ENCODE measurements around the gene KY. TPM values are rescaled to one million over a fixed set of nuclear protein-coding genes. Genes with fewer than 3 reads are reported as not detected.

KY gene
- total and polyA plus RNA-seq, 10 of the 15 experiments (the other 5 are each of a cell fraction or from before 2014, with no cell fraction given) = 0.04 to 0.11 TPM; not detected in 8

DNA sequence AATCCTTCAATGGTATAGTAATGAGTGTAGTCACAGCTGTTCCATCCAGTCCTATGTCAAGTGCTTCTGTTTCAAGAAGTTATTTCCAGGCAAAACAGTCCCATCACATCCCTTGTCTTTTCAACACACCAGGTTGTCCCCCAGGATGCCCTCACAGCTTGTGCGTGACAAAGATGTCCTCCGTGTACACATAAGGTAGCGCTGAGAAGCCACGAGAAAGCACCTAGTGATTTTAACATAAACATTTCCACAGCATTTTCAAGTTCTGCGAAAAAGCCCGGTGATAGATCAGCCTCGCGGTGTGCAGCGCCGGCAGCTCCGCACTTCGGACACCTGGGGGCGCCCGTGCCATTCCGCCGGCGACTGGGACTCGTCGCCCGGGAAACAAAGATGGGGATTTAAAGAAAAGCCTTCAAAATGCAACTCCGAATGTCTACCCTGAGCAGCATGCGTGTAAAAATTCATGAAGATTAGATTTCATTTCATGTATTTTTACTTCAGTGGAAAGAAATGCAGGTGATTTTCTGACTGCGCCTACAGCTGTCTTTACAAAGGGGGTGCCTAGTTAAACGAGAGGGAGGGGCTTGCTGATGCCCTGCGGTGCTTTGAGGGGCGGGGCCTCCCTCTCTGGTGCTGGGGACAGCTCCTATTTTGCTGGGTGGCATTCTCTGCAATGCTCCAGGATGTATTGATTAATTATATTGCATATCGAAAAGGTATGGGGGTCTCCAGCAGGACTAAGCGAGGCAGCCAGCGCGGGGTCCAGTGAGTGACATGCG is 49.9 kb downstream of the KY start:
- no TSS peak for BruUV-seq (replicated peaks)
- RAD21 ChIA-PET (ENCODE audit: unreplicated experiment) = interaction anchor here (0.6 to 3.4 kb wide), 10 partner anchors 36 to 1470 kb away, joined by 3 to 29 read pairs (median 4); partner anchors contain the start of gene EPHB1
- TF ChIP-seq RUNX3 (IDR thresholded peaks at IDR 0.05; ENCODE audit: low read length) (no peak), CTCF (IDR thresholded peaks at IDR 0.05 in 2 of 3, conservative IDR thresholded peaks at IDR 0.05 in 1 of 3; ENCODE audit: control insufficient read depth in 2 of 3, extremely low read depth in 1 of 3, insufficient read depth in 1 of 3, low read depth in 3 of 3, low read length in 3 of 3) (peak; percentile 91 to 96 (median 92)), ZBED1 (IDR thresholded peaks at IDR 0.05; ENCODE audit: borderline replicate concordance) (no peak), NFYA (IDR thresholded peaks at IDR 0.05; ENCODE audit: borderline replicate concordance, low read depth, low read length) (no peak), SRF (IDR thresholded peaks at IDR 0.05; ENCODE audit: low read depth in 2 of 2, low read length in 2 of 2) (no peak), RB1 (IDR thresholded peaks at IDR 0.05; ENCODE audit: borderline replicate concordance) (peak; percentile 37; the same call in 1 of the 2 replicates), SPI1 (IDR thresholded peaks at IDR 0.05; ENCODE audit: borderline replicate concordance, insufficient read depth, low read depth, low read length) (no peak), NBN (IDR thresholded peaks at IDR 0.05) (no peak), RAD21 (IDR thresholded peaks at IDR 0.05; ENCODE audit: insufficient read depth, low read depth, low read length) (peak; percentile 90), MEF2B (IDR thresholded peaks at IDR 0.05; ENCODE audit: partially characterized antibody, poor library complexity, severe bottlenecking) (no peak), STAT1 (conservative IDR thresholded peaks at IDR 0.05) (no peak), SMC3 (IDR thresholded peaks at IDR 0.05; ENCODE audit: borderline replicate concordance, low read length) (peak; percentile 82), YY1 (IDR thresholded peaks at IDR 0.05; ENCODE audit: low read depth, low read length) (peak; percentile 76), WRNIP1 (IDR thresholded peaks at IDR 0.05; ENCODE audit: borderline replicate concordance, low read depth, low read length) (no peak), EZH2 (IDR thresholded peaks at IDR 0.05; ENCODE audit: borderline replicate concordance, control insufficient read depth, low read depth, low read length) (no peak), MTA2 (IDR thresholded peaks at IDR 0.05; ENCODE audit: low read depth) (no peak), POLR2AphosphoS2 (IDR thresholded peaks at IDR 0.05; ENCODE audit: low read depth, low read length) (no peak)
- TF ChIP-seq, protein P1, sequence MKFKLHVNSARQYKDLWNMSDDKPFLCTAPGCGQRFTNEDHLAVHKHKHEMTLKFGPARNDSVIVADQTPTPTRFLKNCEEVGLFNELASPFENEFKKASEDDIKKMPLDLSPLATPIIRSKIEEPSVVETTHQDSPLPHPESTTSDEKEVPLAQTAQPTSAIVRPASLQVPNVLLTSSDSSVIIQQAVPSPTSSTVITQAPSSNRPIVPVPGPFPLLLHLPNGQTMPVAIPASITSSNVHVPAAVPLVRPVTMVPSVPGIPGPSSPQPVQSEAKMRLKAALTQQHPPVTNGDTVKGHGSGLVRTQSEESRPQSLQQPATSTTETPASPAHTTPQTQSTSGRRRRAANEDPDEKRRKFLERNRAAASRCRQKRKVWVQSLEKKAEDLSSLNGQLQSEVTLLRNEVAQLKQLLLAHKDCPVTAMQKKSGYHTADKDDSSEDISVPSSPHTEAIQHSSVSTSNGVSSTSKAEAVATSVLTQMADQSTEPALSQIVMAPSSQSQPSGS (IDR thresholded peaks at IDR 0.05; ENCODE audit: low read length) = no peak
- TF ChIP-seq, protein P2, sequence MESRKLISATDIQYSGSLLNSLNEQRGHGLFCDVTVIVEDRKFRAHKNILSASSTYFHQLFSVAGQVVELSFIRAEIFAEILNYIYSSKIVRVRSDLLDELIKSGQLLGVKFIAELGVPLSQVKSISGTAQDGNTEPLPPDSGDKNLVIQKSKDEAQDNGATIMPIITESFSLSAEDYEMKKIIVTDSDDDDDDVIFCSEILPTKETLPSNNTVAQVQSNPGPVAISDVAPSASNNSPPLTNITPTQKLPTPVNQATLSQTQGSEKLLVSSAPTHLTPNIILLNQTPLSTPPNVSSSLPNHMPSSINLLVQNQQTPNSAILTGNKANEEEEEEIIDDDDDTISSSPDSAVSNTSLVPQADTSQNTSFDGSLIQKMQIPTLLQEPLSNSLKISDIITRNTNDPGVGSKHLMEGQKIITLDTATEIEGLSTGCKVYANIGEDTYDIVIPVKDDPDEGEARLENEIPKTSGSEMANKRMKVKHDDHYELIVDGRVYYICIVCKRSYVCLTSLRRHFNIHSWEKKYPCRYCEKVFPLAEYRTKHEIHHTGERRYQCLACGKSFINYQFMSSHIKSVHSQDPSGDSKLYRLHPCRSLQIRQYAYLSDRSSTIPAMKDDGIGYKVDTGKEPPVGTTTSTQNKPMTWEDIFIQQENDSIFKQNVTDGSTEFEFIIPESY (IDR thresholded peaks at IDR 0.05) = no peak
- CTCF ChIA-PET = interaction anchor here (0.6 to 3.3 kb wide), 18 partner anchors 9 to 1442 kb away, joined by 3 to 27 read pairs (median 4); partner anchors contain the start of gene EPHB1
- no peaks in the 10 kb centered on the region for H3K4me1 ChIP-seq (ENCODE audit: control insufficient read depth, insufficient read depth, low read length)
- DNase-seq (ENCODE audit: low read depth, low spot score) = no peak
- H3K9ac ChIP-seq (ENCODE audit: control insufficient read depth, insufficient read depth, low read length) = no peak overlapping the region
- intact Hi-C loops (cut with micrococcal nuclease; ENCODE audit: unreplicated experiment) (loop anchor here (1.0 to 5.0 kb wide), 5 partner anchors 40 to 1441 kb away; no protein-coding TSS in a partner anchor), in situ Hi-C loops (cut with MboI) (loop anchor here (5.0 to 10.0 kb wide), 2 partner anchors 904 to 1286 kb away; no protein-coding TSS in a partner anchor)
- POLR2A ChIA-PET = no interaction called here
- no peaks in the 10 kb centered on the region for H4K20me1 ChIP-seq (ENCODE audit: control insufficient read depth, insufficient read depth)
- no peaks in the 10 kb centered on the region for H3K79me2 ChIP-seq (ENCODE audit: control insufficient read depth, insufficient read depth, low read length)
- FAIRE-seq = peak; percentile 27
- H3K4me2 ChIP-seq (ENCODE audit: control insufficient read depth, insufficient read depth) = no peak overlapping the region
- no peaks in the 10 kb centered on the region for H3K27me3 ChIP-seq (replicated peaks in 1 of 2; ENCODE audit: control insufficient read depth in 2 of 2, insufficient read depth in 2 of 2, low read length in 1 of 2)
- H2AFZ ChIP-seq (ENCODE audit: control insufficient read depth, low read depth, low read length) = no peak overlapping the region
- H3K9me3 ChIP-seq (replicated peaks; ENCODE audit: control insufficient read depth, insufficient read depth, low read length) = no peaks in the 10 kb centered on the region
- SMC1A ChIA-PET (ENCODE audit: uncharacterized antibody, unreplicated experiment) = interaction anchor here (0.8 to 4.0 kb wide), 7 partner anchors 10 to 1441 kb away, joined by 3 to 17 read pairs (median 5); no protein-coding TSS in a partner anchor
- no peaks in the 10 kb centered on the region for H3K36me3 ChIP-seq (ENCODE audit: control insufficient read depth in 2 of 2, insufficient read depth in 2 of 2, low read length in 1 of 2)
- no peak overlapping the region for H3K27ac ChIP-seq (ENCODE audit: control insufficient read depth, insufficient read depth)
- WGBS (ENCODE audit: insufficient coverage, insufficient replicate concordance, low lambda C conversion rate, missing lambda C conversion rate) = 20% methylated on average over 31 of the region's 31 CpGs
- no peak overlapping the region for H3K4me3 ChIP-seq
- peak; percentile 94 for ATAC-seq
